Astrocyte (in vitro differentiated cells and primary cell): Measurements from ENCODE around the gene ORC4.

Experiments used
- CTCF ChIP-seq: IDR thresholded peaks from 2 replicates; pipeline ENCODE4 v1.5.1; 2011; ENCODE audit warnings: low read depth, mild to moderate bottlenecking, inconsistent platforms, low read length, moderate library complexity; ENCODE audit not compliant: insufficient read depth
- EZH2 ChIP-seq: IDR thresholded peaks from 2 replicates; pipeline ENCODE4 v1.6.1; 2012; ENCODE audit warnings: mild to moderate bottlenecking, low read length, inconsistent platforms; ENCODE audit not compliant: insufficient read depth

DNA sequence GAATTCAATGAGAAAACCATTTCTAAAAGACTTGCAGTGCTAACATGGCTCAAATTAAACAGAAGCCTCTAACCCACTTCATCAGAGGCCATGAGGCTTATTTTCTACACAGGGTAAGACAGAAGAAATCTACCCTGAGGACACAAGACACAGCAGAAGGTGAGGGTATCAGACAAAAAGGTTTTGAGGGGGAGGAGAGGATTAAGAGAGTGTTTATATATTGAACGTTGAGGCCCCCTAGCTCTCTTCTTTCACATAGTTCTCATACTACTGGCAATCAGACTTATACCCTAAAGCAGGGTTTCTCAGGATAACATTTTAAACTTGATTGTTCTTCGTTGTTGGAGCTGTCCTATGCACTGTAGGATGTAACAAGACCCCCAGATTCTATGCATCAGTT, 21.4 kb downstream of the ORC4 start:
- TF ChIP-seq CTCF (no peak), EZH2 (no peak)
